Measurements from ENCODE around the gene ABCC10. TPM values are rescaled to one million over a fixed set of nuclear protein-coding genes. Genes with fewer than 3 reads are reported as not detected.
"Not testable (repeated sequence)": the region's sequence is repeated elsewhere in the genome, so short reads cannot be mapped to it uniquely, and the experiment has no call there.

Gene ABCC10
- total RNA-seq, 3 donors from 2014 or later = 25.3 to 43.3 (median 37.4) TPM

GRCh38 chr6:43386492-43386891 lies 40.8 kb upstream of the ABCC10 start:
- no peaks in the 10 kb centered on the region for H3K36me3 ChIP-seq (ENCODE audit: low read depth)
- intact Hi-C loops (cut with DNase I, micrococcal nuclease) = loop anchor here in 1 of 2 donors (10.0 kb wide), 1 partner anchor 118 kb away; no protein-coding TSS in a partner anchor
- no peaks in the 10 kb centered on the region for H3K4me1 ChIP-seq (ENCODE audit: low read depth)
- no peaks in the 10 kb centered on the region for H3K9me3 ChIP-seq
- DNase-seq = no peak
- TF ChIP-seq CTCF (IDR thresholded peaks at IDR 0.05) = no peak
- ATAC-seq = no peak
- H3K4me3 ChIP-seq = no peak overlapping the region

- intact Hi-C loops (cut with DNase I, micrococcal nuclease) = loop anchor here in 1 of 2 donors (10.0 kb wide), 1 partner anchor 115 kb away; no protein-coding TSS in a partner anchor
- ATAC-seq (no peak), DNase-seq (no peak)
- TF ChIP-seq CTCF (IDR thresholded peaks at IDR 0.05) = no peak
- H3K4me1 ChIP-seq (ENCODE audit: low read depth) = no peaks in the 10 kb centered on the region
- no peaks in the 10 kb centered on the region for H3K36me3 ChIP-seq (ENCODE audit: low read depth)
- H3K4me3 ChIP-seq = no peak overlapping the region
- no peaks in the 10 kb centered on the region for H3K9me3 ChIP-seq
Measured at GRCh38 chr6:43389730-43390295, 37.5 kb upstream of the ABCC10 start.

GRCh38 chr6:43390753-43391439 lies 36.4 kb upstream of the ABCC10 start:
- ATAC-seq; intact Hi-C loops (cut with DNase I, micrococcal nuclease); DNase-seq; H3K4me1 ChIP-seq (ENCODE audit: low read depth); H3K9me3 ChIP-seq; H3K36me3 ChIP-seq (ENCODE audit: low read depth); H3K4me3 ChIP-seq: not testable (repeated sequence)

- DNase-seq (no peak), ATAC-seq (no peak)
- no peaks in the 10 kb centered on the region for H3K9me3 ChIP-seq
- no peaks in the 10 kb centered on the region for H3K36me3 ChIP-seq (ENCODE audit: low read depth)
- no peak for TF ChIP-seq CTCF (IDR thresholded peaks at IDR 0.05)
- H3K4me1 ChIP-seq (ENCODE audit: low read depth) = no peaks in the 10 kb centered on the region
- H3K4me3 ChIP-seq = no peak overlapping the region
- intact Hi-C loops (cut with DNase I, micrococcal nuclease) = no loop called here
Measured at GRCh38 chr6:43391440-43392031, 35.8 kb upstream of the ABCC10 start.

GRCh38 chr6:43393133-43393532 lies 34.2 kb upstream of the ABCC10 start:
- DNase-seq; ATAC-seq; H3K4me3 ChIP-seq; H3K4me1 ChIP-seq (ENCODE audit: low read depth); H3K9me3 ChIP-seq; H3K36me3 ChIP-seq (ENCODE audit: low read depth); intact Hi-C loops (cut with DNase I, micrococcal nuclease): not testable (repeated sequence)

GRCh38 chr6:43393602-43394001 lies 33.7 kb upstream of the ABCC10 start:
- no peak for ATAC-seq
- no peaks in the 10 kb centered on the region for H3K36me3 ChIP-seq (ENCODE audit: low read depth)
- H3K4me1 ChIP-seq (ENCODE audit: low read depth) = no peaks in the 10 kb centered on the region
- no peak overlapping the region for H3K4me3 ChIP-seq
- DNase-seq = no peak
- TF ChIP-seq CTCF (IDR thresholded peaks at IDR 0.05) = no peak
- H3K9me3 ChIP-seq = no peaks in the 10 kb centered on the region
- intact Hi-C loops (cut with DNase I, micrococcal nuclease) = no loop called here

Measured in mucosa of descending colon (tissue), 3 donors.